Measurements from ENCODE around the gene EFEMP2.
A peak's percentile ranks its signal among the peaks of the same experiment; 100 is the strongest.

Gene EFEMP2

GRCh38 chr11:65817312-65817834 lies 55.2 kb downstream of the EFEMP2 start:
- Histone ChIP-seq H3K9me3 (ENCODE audit: low read length) (no peaks in the 10 kb centered on the region), H3K27me3 (ENCODE audit: insufficient read depth, low read length) (no peaks in the 10 kb centered on the region), H3K4me3 (ENCODE audit: low read length) (peak overlapping the region; percentile 86), H3K36me3 (ENCODE audit: insufficient read depth, low read length) (no peaks in the 10 kb centered on the region), H2AFZ (ENCODE audit: low read depth, low read length) (peak overlapping the region; percentile 98), H3K4me1 (ENCODE audit: insufficient read depth, low read length) (peaks cover 3% of the 10 kb centered on the region)

GRCh38 chr11:65816696-65817095 lies 55.9 kb downstream of the EFEMP2 start:
- Histone ChIP-seq H3K36me3 (ENCODE audit: insufficient read depth, low read length) (no peaks in the 10 kb centered on the region), H3K9me3 (ENCODE audit: low read length) (no peaks in the 10 kb centered on the region), H3K4me1 (ENCODE audit: insufficient read depth, low read length) (peaks cover 3% of the 10 kb centered on the region), H3K27me3 (ENCODE audit: insufficient read depth, low read length) (no peaks in the 10 kb centered on the region), H2AFZ (ENCODE audit: low read depth, low read length) (no peak overlapping the region), H3K4me3 (ENCODE audit: low read length) (no peak overlapping the region)
